A549 treated with AZD2906 at 1 μM for 4 hours (cell line): ENCODE results near the gene CYP2W1. TPM values are rescaled to one million over a fixed set of nuclear protein-coding genes. Genes with fewer than 3 reads are reported as not detected.

Experiments
- total RNA-seq: library from RNA; stranded (reverse); fragments of 200-300 nt; extraction: Qiagen RNA extraction; gene quantifications from 5 replicates; pipeline ENCODE4 v1.2.3, GENCODE V29; 2022

Gene CYP2W1
- not detected in 5 replicates for total RNA-seq

GRCh38 chr7:983004-983615 is at the start of gene CYP2W1:
CYP2W1 (plus strand) TSS chr7:983181; CDS start chr7:983212, 31 bp downstream.

GRCh38 chr7:954330-955238 is 28.4 kb upstream of the CYP2W1 start, which contains the start of gene ADAP1:
ADAP1 (minus strand) TSS chr7:954680; CDS start chr7:954477, 203 bp downstream.

GRCh38 chr7:974820-975681 is 7.9 kb upstream of the CYP2W1 start, which contains the start of gene COX19:
COX19 (minus strand) TSS chr7:975549; CDS start chr7:975509, 40 bp downstream.

Other genes with a start within 250 kb of the CYP2W1 start
- gene SUN1, start 150.7 kb upstream of the CYP2W1 start, total RNA-seq: 68.5 to 89.3 TPM (median 84.3 TPM) in 5 replicates
- gene GET4, start 106.6 kb upstream of the CYP2W1 start, total RNA-seq: 40.6 to 71.2 TPM (median 59.6 TPM) in 5 replicates
- 3.2 to 4.2 TPM (median 4.0 TPM) in 5 replicates for gene ADAP1, start 28.5 kb upstream of the CYP2W1 start, total RNA-seq
- gene COX19, start 7.6 kb upstream of the CYP2W1 start, total RNA-seq: 4.6 to 5.6 TPM (median 5.1 TPM) in 5 replicates
- gene GPR146, start 61.4 kb downstream of the CYP2W1 start, total RNA-seq: 1.8 to 2.1 TPM (median 1.9 TPM) in 5 replicates
- 1.4 to 2.0 TPM (median 1.8 TPM) in 5 replicates for gene GPER1, start 104.9 kb downstream of the CYP2W1 start, total RNA-seq
- 47.2 to 56.5 TPM (median 52.9 TPM) in 5 replicates for gene ZFAND2A, start 177.0 kb downstream of the CYP2W1 start, total RNA-seq
- 0.05 to 0.06 TPM in 2 of 5 replicates, not detected in the others for gene UNCX, start 249.7 kb downstream of the CYP2W1 start, total RNA-seq